Measurements from ENCODE around the gene TTC39B. TPM values are rescaled to one million over a fixed set of nuclear protein-coding genes. Genes with fewer than 3 reads are reported as not detected.

The TTC39B gene
- total RNA-seq, 2 donors from 2014 or later: 53.5 to 69.5 TPM

DNA sequence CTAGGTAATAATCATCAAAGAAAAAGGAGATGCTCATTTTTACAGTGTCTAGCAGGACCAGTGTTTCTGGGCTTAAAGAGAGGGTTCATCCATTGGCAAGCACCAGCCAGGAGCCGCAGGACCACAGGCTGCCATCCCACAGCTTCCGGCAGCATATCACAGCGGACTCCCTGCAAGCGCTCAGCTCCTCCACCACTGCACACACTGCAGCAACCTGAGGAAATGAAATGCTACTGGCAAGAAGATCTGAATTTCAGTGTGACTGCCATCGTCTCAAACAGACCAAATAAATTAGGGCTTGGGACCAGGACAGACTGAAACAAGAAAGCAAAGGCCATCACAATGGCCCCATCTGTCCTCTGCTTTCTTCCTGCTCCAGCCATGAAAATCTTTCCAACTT lies 114.2 kb downstream of the TTC39B start:
- peaks cover 15% of the 10 kb centered on the region for H3K9me3 Mint-ChIP-seq
- peaks cover 85% of the 10 kb centered on the region for H3K36me3 ChIP-seq (ENCODE audit: control insufficient read depth, insufficient read depth, low read length)
- WGBS, 2 experiments (ENCODE audit: insufficient coverage in 1 of 2, insufficient read length in 1 of 2): 96 to 98% methylated on average over 4 to 5 of the region's 5 CpGs

DNA sequence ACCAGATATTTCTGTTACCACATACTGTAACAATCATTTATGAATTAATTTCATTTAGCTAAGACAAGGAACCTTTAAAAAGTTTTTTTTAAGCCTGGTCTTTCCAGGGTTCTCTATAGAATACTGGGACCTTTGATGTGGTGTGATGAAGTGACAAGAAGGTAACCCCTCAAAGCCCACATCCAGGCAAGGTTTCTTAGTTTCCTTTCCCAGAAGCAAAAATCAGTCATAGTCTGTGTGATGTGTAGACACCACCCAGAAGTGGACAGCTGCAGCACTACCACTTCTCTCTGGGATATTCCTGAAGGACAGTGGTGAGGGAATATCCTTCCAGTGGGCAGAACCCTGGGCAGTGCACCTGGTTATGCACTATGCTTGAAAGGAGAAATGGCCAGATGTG lies 115.6 kb downstream of the TTC39B start:
- H3K27me3 ChIP-seq (ENCODE audit: control insufficient read depth, insufficient read depth, low read length, poor library complexity, severe bottlenecking): no peaks in the 10 kb centered on the region
- DNase-seq: no peak
- H3K27ac ChIP-seq (ENCODE audit: low read depth, low read length): no peak overlapping the region
- Mint-ChIP-seq H3K27me3 (ENCODE audit: insufficient read depth) (no peaks in the 10 kb centered on the region), H3K27ac (no peak overlapping the region), H3K9me3 (peaks cover 9% of the 10 kb centered on the region), H3K36me3 (ENCODE audit: low read depth) (peaks cover 87% of the 10 kb centered on the region), H3K4me1 (no peaks in the 10 kb centered on the region), H3K4me3 (no peak overlapping the region)
- H3K36me3 ChIP-seq (ENCODE audit: control insufficient read depth, insufficient read depth, low read length): peaks cover 84% of the 10 kb centered on the region
- H3K4me3 ChIP-seq (ENCODE audit: low read length): no peak overlapping the region
- no peaks in the 10 kb centered on the region for H3K4me1 ChIP-seq (ENCODE audit: control insufficient read depth, insufficient read depth, low read length)
- H3K9ac ChIP-seq (ENCODE audit: extremely low read depth, low read length, poor library complexity, severe bottlenecking): no peak overlapping the region
- TF ChIP-seq, protein P1, sequence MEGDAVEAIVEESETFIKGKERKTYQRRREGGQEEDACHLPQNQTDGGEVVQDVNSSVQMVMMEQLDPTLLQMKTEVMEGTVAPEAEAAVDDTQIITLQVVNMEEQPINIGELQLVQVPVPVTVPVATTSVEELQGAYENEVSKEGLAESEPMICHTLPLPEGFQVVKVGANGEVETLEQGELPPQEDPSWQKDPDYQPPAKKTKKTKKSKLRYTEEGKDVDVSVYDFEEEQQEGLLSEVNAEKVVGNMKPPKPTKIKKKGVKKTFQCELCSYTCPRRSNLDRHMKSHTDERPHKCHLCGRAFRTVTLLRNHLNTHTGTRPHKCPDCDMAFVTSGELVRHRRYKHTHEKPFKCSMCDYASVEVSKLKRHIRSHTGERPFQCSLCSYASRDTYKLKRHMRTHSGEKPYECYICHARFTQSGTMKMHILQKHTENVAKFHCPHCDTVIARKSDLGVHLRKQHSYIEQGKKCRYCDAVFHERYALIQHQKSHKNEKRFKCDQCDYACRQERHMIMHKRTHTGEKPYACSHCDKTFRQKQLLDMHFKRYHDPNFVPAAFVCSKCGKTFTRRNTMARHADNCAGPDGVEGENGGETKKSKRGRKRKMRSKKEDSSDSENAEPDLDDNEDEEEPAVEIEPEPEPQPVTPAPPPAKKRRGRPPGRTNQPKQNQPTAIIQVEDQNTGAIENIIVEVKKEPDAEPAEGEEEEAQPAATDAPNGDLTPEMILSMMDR (conservative IDR thresholded peaks at IDR 0.05): no peak
- H3K9me3 ChIP-seq (ENCODE audit: control insufficient read depth, low read length): peaks cover 13% of the 10 kb centered on the region

More for the DNA sequence above, 114.2 kb downstream of the TTC39B start:
- no peaks in the 10 kb centered on the region for H3K4me1 Mint-ChIP-seq
- Histone ChIP-seq H3K4me3 (ENCODE audit: low read length) (no peak overlapping the region), H3K27me3 (ENCODE audit: control insufficient read depth, insufficient read depth, low read length, poor library complexity, severe bottlenecking) (no peaks in the 10 kb centered on the region), H3K9ac (ENCODE audit: extremely low read depth, low read length, poor library complexity, severe bottlenecking) (no peak overlapping the region), H3K27ac (ENCODE audit: low read depth, low read length) (no peak overlapping the region), H3K9me3 (ENCODE audit: control insufficient read depth, low read length) (peaks cover 28% of the 10 kb centered on the region), H3K4me1 (ENCODE audit: control insufficient read depth, insufficient read depth, low read length) (no peaks in the 10 kb centered on the region)
- no peak overlapping the region for H3K4me3 Mint-ChIP-seq
- H3K27me3 Mint-ChIP-seq (ENCODE audit: insufficient read depth): no peaks in the 10 kb centered on the region
- peaks cover 86% of the 10 kb centered on the region for H3K36me3 Mint-ChIP-seq (ENCODE audit: low read depth)
- no peak overlapping the region for H3K27ac Mint-ChIP-seq
- TF ChIP-seq, protein P1 (conservative IDR thresholded peaks at IDR 0.05): no peak
- no peak for DNase-seq

DNA sequence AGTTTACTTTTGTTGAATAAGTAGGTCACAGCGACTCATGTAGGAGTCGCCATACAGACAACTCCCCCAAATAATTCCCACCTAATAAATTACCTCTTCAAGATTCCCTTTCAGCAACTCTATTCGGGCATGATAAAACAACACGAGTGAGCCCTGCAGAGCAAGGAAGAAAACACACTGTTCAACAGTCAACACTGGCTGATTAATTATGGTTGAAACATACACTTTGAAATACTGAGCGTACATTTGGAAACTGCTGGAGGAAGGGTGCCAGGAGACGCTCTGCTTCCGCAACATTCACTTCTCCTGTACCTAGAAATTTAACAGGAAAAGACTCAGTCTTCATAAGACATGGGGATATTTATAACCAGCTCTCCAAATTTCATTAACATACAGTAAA lies 117.5 kb downstream of the TTC39B start:
- no peaks in the 10 kb centered on the region for H3K27me3 ChIP-seq (ENCODE audit: control insufficient read depth, insufficient read depth, low read length, poor library complexity, severe bottlenecking)
- H3K9me3 ChIP-seq (ENCODE audit: control insufficient read depth, low read length): no peaks in the 10 kb centered on the region
- no peak for DNase-seq
- no peak overlapping the region for H3K27ac ChIP-seq (ENCODE audit: low read depth, low read length)
- H3K9ac ChIP-seq (ENCODE audit: extremely low read depth, low read length, poor library complexity, severe bottlenecking): no peak overlapping the region
- no peak overlapping the region for H3K4me3 ChIP-seq (ENCODE audit: low read length)
- H3K4me1 ChIP-seq (ENCODE audit: control insufficient read depth, insufficient read depth, low read length): no peaks in the 10 kb centered on the region
- TF ChIP-seq, protein P1 (conservative IDR thresholded peaks at IDR 0.05): no peak
- Mint-ChIP-seq H3K27ac (no peak overlapping the region), H3K9me3 (no peaks in the 10 kb centered on the region), H3K27me3 (ENCODE audit: insufficient read depth) (no peaks in the 10 kb centered on the region), H3K4me3 (no peak overlapping the region), H3K4me1 (no peaks in the 10 kb centered on the region), H3K36me3 (ENCODE audit: low read depth) (peaks cover 82% of the 10 kb centered on the region)
- H3K36me3 ChIP-seq (ENCODE audit: control insufficient read depth, insufficient read depth, low read length): peaks cover 86% of the 10 kb centered on the region
- WGBS, 2 experiments (ENCODE audit: insufficient coverage in 1 of 2, insufficient read length in 1 of 2): 93 to 98% methylated on average over 4 to 7 of the region's 7 CpGs

Measured in endodermal cell (in vitro differentiated cells).